ENCODE results near the gene ZSCAN20. TPM values are rescaled to one million over a fixed set of nuclear protein-coding genes. Genes with fewer than 3 reads are reported as not detected.

Gene ZSCAN20
- polyA plus RNA-seq (ENCODE audit: insufficient read length in 4 of 4): 1 to 10 TPM; 5.3 to 6.4 (median 5.8) TPM

GRCh38 chr1:33472269-33472980 lies at the start of gene ZSCAN20:
Gene ZSCAN20, plus strand, starts transcription at chr1:33472645. Its CDS starts 6,644 bp downstream, at chr1:33479289.
- DNase-seq (ENCODE audit: low read depth in 4 of 4, low spot score in 2 of 4): peak; percentile 84 to 96 (median 92)

GRCh38 chr1:33424205-33424604 lies 48.2 kb upstream of the ZSCAN20 start:
- DNase-seq (ENCODE audit: low read depth in 4 of 4, low spot score in 2 of 4): no peak

- no peak for DNase-seq (ENCODE audit: low read depth in 4 of 4, low spot score in 2 of 4)
Measured at GRCh38 chr1:33424610-33425009, 47.8 kb upstream of the ZSCAN20 start.

GRCh38 chr1:33425900-33426299 lies 46.5 kb upstream of the ZSCAN20 start:
- no peak for DNase-seq (ENCODE audit: low read depth in 4 of 4, low spot score in 2 of 4)

GRCh38 chr1:33426916-33427315 lies 45.5 kb upstream of the ZSCAN20 start:
- DNase-seq (ENCODE audit: low read depth in 4 of 4, low spot score in 2 of 4): no peak

- DNase-seq (ENCODE audit: low read depth in 4 of 4, low spot score in 2 of 4): no peak
Measured at GRCh38 chr1:33428661-33429060, 43.8 kb upstream of the ZSCAN20 start.

- DNase-seq (ENCODE audit: low read depth in 4 of 4, low spot score in 2 of 4): no peak
Measured at GRCh38 chr1:33429332-33429731, 43.1 kb upstream of the ZSCAN20 start.

GRCh38 chr1:33429856-33430691 lies 42.4 kb upstream of the ZSCAN20 start:
- no peak for DNase-seq (ENCODE audit: low read depth in 4 of 4, low spot score in 2 of 4)

- DNase-seq (ENCODE audit: low read depth in 4 of 4, low spot score in 2 of 4): peak in 3 of 4 donors; percentile 83 to 94 (median 93)
Measured at GRCh38 chr1:33430692-33431593, 41.5 kb upstream of the ZSCAN20 start, which contains the start of gene PHC2. Gene PHC2, minus strand, starts transcription at chr1:33431095. Its CDS starts 55,556 bp downstream, at chr1:33375539.

GRCh38 chr1:33433509-33434362 lies 38.7 kb upstream of the ZSCAN20 start:
- DNase-seq (ENCODE audit: low read depth in 4 of 4, low spot score in 2 of 4): peak in 2 of 4 donors; percentile 45 to 46

GRCh38 chr1:33434363-33434750 lies 38.1 kb upstream of the ZSCAN20 start:
- DNase-seq (ENCODE audit: low read depth in 4 of 4, low spot score in 2 of 4): no peak

GRCh38 chr1:33435096-33435820 lies 37.2 kb upstream of the ZSCAN20 start:
- no peak for DNase-seq (ENCODE audit: low read depth in 4 of 4, low spot score in 2 of 4)

GRCh38 chr1:33436557-33437285 lies 35.7 kb upstream of the ZSCAN20 start:
- no peak for DNase-seq (ENCODE audit: low read depth in 4 of 4, low spot score in 2 of 4)

- no peak for DNase-seq (ENCODE audit: low read depth in 4 of 4, low spot score in 2 of 4)
Measured at GRCh38 chr1:33438364-33439160, 33.9 kb upstream of the ZSCAN20 start.

- DNase-seq (ENCODE audit: low read depth in 4 of 4, low spot score in 2 of 4): no peak
Measured at GRCh38 chr1:33439662-33440061, 32.8 kb upstream of the ZSCAN20 start.

GRCh38 chr1:33441088-33441745 lies 31.2 kb upstream of the ZSCAN20 start:
- no peak for DNase-seq (ENCODE audit: low read depth in 4 of 4, low spot score in 2 of 4)

GRCh38 chr1:33442141-33442540 lies 30.3 kb upstream of the ZSCAN20 start:
- no peak for DNase-seq (ENCODE audit: low read depth in 4 of 4, low spot score in 2 of 4)

Data from left renal cortex interstitium (tissue), 4 donors.